Suprapubic skin (tissue), 4 donors: ENCODE results near the gene WHAMM. TPM values are rescaled to one million over a fixed set of nuclear protein-coding genes. Genes with fewer than 3 reads are reported as not detected.

Source experiments
- DNase-seq, 2 donors: peaks; one replicate each; pipeline ENCODE4 v3.0.0-alpha.2; 2019; ENCODE audit warnings: low spot score in 2 of 2
- H3K27ac ChIP-seq: fragments of 200-600 bp; sonication (generic); one replicate; pipeline ENCODE4 v1.5.1; 2019
- H3K27me3 ChIP-seq: fragments of 200-600 bp; sonication (generic); one replicate; pipeline ENCODE4 v1.5.1; 2019
- H3K36me3 ChIP-seq: fragments of 200-600 bp; sonication (generic); one replicate; pipeline ENCODE4 v1.5.1; 2019
- H3K4me1 ChIP-seq: fragments of 200-600 bp; sonication (generic); one replicate; pipeline ENCODE4 v1.5.1; 2019
- H3K4me3 ChIP-seq: fragments of 200-600 bp; sonication (generic); one replicate; pipeline ENCODE4 v1.5.1; 2019; ENCODE audit warnings: mild to moderate bottlenecking
- H3K9me3 ChIP-seq: fragments of 200-600 bp; sonication (generic); one replicate; pipeline ENCODE4 v1.5.1; 2019
- CTCF ChIP-seq, 2 donors: fragments of 200-600 bp in 1 of 2; fragments of 450-650 bp in 1 of 2; sonication (generic) in 1 of 2; IDR thresholded peaks; one replicate each; pipeline ENCODE4 v1.5.1; 2016 to 2019; ENCODE audit warnings: antibody characterized with exemption in 2 of 2, mild to moderate bottlenecking in 1 of 2, moderate library complexity in 1 of 2
- EP300 ChIP-seq: sonication (generic); formaldehyde crosslinking; IDR thresholded peaks from one replicate; pipeline ENCODE4 v1.6.1; 2017; ENCODE audit warnings: antibody characterized with exemption
- POLR2A ChIP-seq, 2 donors: fragments of 450-650 bp; IDR thresholded peaks; one replicate each; pipeline ENCODE4 v1.6.1; 2017; ENCODE audit warnings: antibody characterized with exemption in 2 of 2, mild to moderate bottlenecking in 2 of 2, moderate library complexity in 2 of 2
- POLR2AphosphoS5 ChIP-seq, 3 donors: sonication (generic); formaldehyde crosslinking; IDR thresholded peaks; one replicate each; pipeline ENCODE4 v1.6.1; 2017; ENCODE audit warnings: antibody characterized with exemption in 3 of 3
- WGBS: methylation state at CpG from one replicate; pipeline ENCODE4 v1.1.5; 2018; 5-methylcytosine and 5-hydroxymethylcytosine counted together
- total RNA-seq, 4 donors: library from RNA; depleted of rRNA; stranded (reverse); fragments of >200 nt; gene quantifications; one replicate each; pipeline ENCODE4 v1.1.0, GENCODE V29; 2016

Gene WHAMM
- total RNA-seq, 4 donors from 2014 or later, result 8.1 to 15.9 (median 10.4) TPM

- no peaks in the 10 kb centered on the region for H3K9me3 ChIP-seq
- H3K36me3 ChIP-seq, result peaks cover 97% of the 10 kb centered on the region
- no peaks in the 10 kb centered on the region for H3K27me3 ChIP-seq
- 60% methylated on average over 13 of the region's 13 CpGs for WGBS
- no peak for TF ChIP-seq EP300
- no peak for TF ChIP-seq POLR2A (IDR thresholded peaks at IDR 0.05)
- TF ChIP-seq POLR2AphosphoS5 (IDR thresholded peaks at IDR 0.05), result no peak
- no peak for TF ChIP-seq CTCF (IDR thresholded peaks at IDR 0.05)
- H3K4me3 ChIP-seq, result no peak overlapping the region
- no peak overlapping the region for H3K27ac ChIP-seq
- DNase-seq, result no peak
- H3K4me1 ChIP-seq, result peaks cover 10% of the 10 kb centered on the region
These were observed 23.4 kb downstream of the WHAMM start for GRCh38 chr15:82832601-82833361.

GRCh38 chr15:82833362-82833682, 23.9 kb downstream of the WHAMM start:
- 97% methylated on average over 4 of the region's 4 CpGs for WGBS
- H3K4me3 ChIP-seq, result no peak overlapping the region
- peaks cover 10% of the 10 kb centered on the region for H3K4me1 ChIP-seq
- no peaks in the 10 kb centered on the region for H3K9me3 ChIP-seq
- no peak overlapping the region for H3K27ac ChIP-seq
- H3K36me3 ChIP-seq, result peaks cover 97% of the 10 kb centered on the region
- no peaks in the 10 kb centered on the region for H3K27me3 ChIP-seq
- DNase-seq, result no peak
- no peak for TF ChIP-seq EP300
- TF ChIP-seq CTCF (IDR thresholded peaks at IDR 0.05), result no peak
- TF ChIP-seq POLR2AphosphoS5 (IDR thresholded peaks at IDR 0.05), result no peak
- TF ChIP-seq POLR2A (IDR thresholded peaks at IDR 0.05), result no peak

GRCh38 chr15:82835391-82835917, 26.0 kb downstream of the WHAMM start:
- DNase-seq, result no peak
- peaks cover 10% of the 10 kb centered on the region for H3K4me1 ChIP-seq
- H3K27me3 ChIP-seq, result no peaks in the 10 kb centered on the region
- no peaks in the 10 kb centered on the region for H3K9me3 ChIP-seq
- TF ChIP-seq POLR2A (IDR thresholded peaks at IDR 0.05), result no peak
- TF ChIP-seq POLR2AphosphoS5 (IDR thresholded peaks at IDR 0.05), result no peak
- no peak for TF ChIP-seq EP300
- no peak for TF ChIP-seq CTCF (IDR thresholded peaks at IDR 0.05)
- 100% methylated on average over 4 of the region's 7 CpGs for WGBS
- H3K27ac ChIP-seq, result no peak overlapping the region
- H3K36me3 ChIP-seq, result peaks cover 78% of the 10 kb centered on the region
- no peak overlapping the region for H3K4me3 ChIP-seq

GRCh38 chr15:82838096-82838735, 28.8 kb downstream of the WHAMM start:
- Histone ChIP-seq H3K9me3 (no peaks in the 10 kb centered on the region), H3K27me3 (no peaks in the 10 kb centered on the region), H3K4me1 (no peaks in the 10 kb centered on the region), H3K36me3 (peaks cover 50% of the 10 kb centered on the region), H3K27ac (no peak overlapping the region), H3K4me3 (no peak overlapping the region)
- no peak for DNase-seq
- no peak for TF ChIP-seq CTCF (IDR thresholded peaks at IDR 0.05)
- TF ChIP-seq POLR2AphosphoS5 (IDR thresholded peaks at IDR 0.05), result no peak
- no peak for TF ChIP-seq POLR2A (IDR thresholded peaks at IDR 0.05)
- no peak for TF ChIP-seq EP300
- 91% methylated on average over 14 of the region's 14 CpGs for WGBS

- peaks cover 41% of the 10 kb centered on the region for H3K36me3 ChIP-seq
- TF ChIP-seq EP300 (no peak), CTCF (IDR thresholded peaks at IDR 0.05) (no peak), POLR2A (IDR thresholded peaks at IDR 0.05) (no peak), POLR2AphosphoS5 (IDR thresholded peaks at IDR 0.05) (no peak)
- H3K9me3 ChIP-seq, result no peaks in the 10 kb centered on the region
- H3K4me3 ChIP-seq, result no peak overlapping the region
- no peak overlapping the region for H3K27ac ChIP-seq
- H3K4me1 ChIP-seq, result no peaks in the 10 kb centered on the region
- H3K27me3 ChIP-seq, result no peaks in the 10 kb centered on the region
- no peak for DNase-seq
These were observed 29.7 kb downstream of the WHAMM start for GRCh38 chr15:82839136-82839535.
